AG20443 (cell line): ENCODE results near the gene CMTM1.
"Not testable (repeated sequence)": the region's sequence is repeated elsewhere in the genome, so short reads cannot be mapped to it uniquely, and the experiment has no call there.

ENCODE experiments used
- DNase-seq: peaks from one replicate; pipeline ENCODE4 v3.0.0; 2012; ENCODE audit warnings: low spot score, mixed read lengths

Gene CMTM1

GRCh38 chr16:66592241-66592640 is 26.0 kb downstream of the CMTM1 start:
- DNase-seq: no peak

GRCh38 chr16:66592814-66593213 is 26.6 kb downstream of the CMTM1 start:
- DNase-seq: no peak

GRCh38 chr16:66594739-66595138 is 28.5 kb downstream of the CMTM1 start:
- DNase-seq: no peak

- not testable (repeated sequence) for DNase-seq
Measured at GRCh38 chr16:66596559-66596958, 30.3 kb downstream of the CMTM1 start.

GRCh38 chr16:66596986-66597848 is 31.0 kb downstream of the CMTM1 start:
- DNase-seq: no peak

GRCh38 chr16:66598111-66598510 is 31.9 kb downstream of the CMTM1 start:
- DNase-seq: no peak

GRCh38 chr16:66599726-66600125 is 33.5 kb downstream of the CMTM1 start:
- DNase-seq: no peak

GRCh38 chr16:66600477-66600876 is 34.2 kb downstream of the CMTM1 start:
- DNase-seq: no peak

- DNase-seq: no peak
Measured at GRCh38 chr16:66601471-66601870, 35.2 kb downstream of the CMTM1 start.

- peak; percentile 69 for DNase-seq
Measured at GRCh38 chr16:66603537-66604375, 37.5 kb downstream of the CMTM1 start.

GRCh38 chr16:66604376-66605176 is 38.3 kb downstream of the CMTM1 start, which contains the start of gene CMTM3:
Gene CMTM3 (plus strand): TSS chr16:66604704. CDS start chr16:66604806, 102 bp downstream.
- peak; percentile 88 for DNase-seq

- DNase-seq: peak; percentile 77
Measured at GRCh38 chr16:66605177-66605978, 39.1 kb downstream of the CMTM1 start.

- no peak for DNase-seq
Measured at GRCh38 chr16:66605979-66606751, 39.9 kb downstream of the CMTM1 start.

- peak; percentile 94 for DNase-seq
Measured at GRCh38 chr16:66608241-66609138, 42.3 kb downstream of the CMTM1 start.

- DNase-seq: no peak
Measured at GRCh38 chr16:66609139-66609510, 42.9 kb downstream of the CMTM1 start.

- no peak for DNase-seq
Measured at GRCh38 chr16:66610111-66610820, 44.0 kb downstream of the CMTM1 start.

- not testable (repeated sequence) for DNase-seq
Measured at GRCh38 chr16:66611911-66612310, 45.7 kb downstream of the CMTM1 start.

GRCh38 chr16:66612422-66612821 is 46.2 kb downstream of the CMTM1 start:
- DNase-seq: no peak
